ENCODE results near the gene TUBGCP6.

The TUBGCP6 gene

DNA sequence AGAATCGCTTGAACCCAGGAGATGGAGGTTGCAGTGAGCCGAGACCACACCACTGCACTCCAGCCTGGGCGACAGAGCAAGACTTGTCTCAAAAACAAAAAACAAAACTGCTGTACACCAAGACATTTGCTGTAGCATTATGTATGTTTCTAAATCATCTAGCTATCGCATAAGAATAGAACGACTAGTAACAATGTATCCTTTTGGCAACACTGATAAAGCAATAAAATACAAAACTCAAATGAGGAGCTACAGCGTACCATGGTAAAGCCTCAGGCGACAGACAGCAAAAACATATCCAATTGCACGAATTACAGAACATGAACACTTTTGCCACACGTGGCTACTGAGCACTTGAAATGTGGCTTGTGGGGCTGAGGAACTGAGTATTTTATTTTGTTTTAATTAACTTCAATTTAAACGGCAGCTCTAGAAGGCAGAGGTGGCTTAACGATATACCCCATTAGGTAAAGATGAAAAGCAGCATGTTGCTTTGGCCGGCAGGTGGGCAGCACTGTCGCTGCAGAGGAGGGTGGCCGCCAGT, 2.3 kb downstream of the TUBGCP6 start:
- Histone ChIP-seq H3K36me3 (ENCODE audit: control insufficient read depth in 1 of 2, insufficient read depth in 2 of 2, low read length in 2 of 2) (peaks cover 7 to 35% of the 10 kb centered on the region in 2 donors), H3K4me3 (ENCODE audit: low read depth in 1 of 2, low read length in 2 of 2) (peak overlapping the region; percentile 19 to 55), H3K9ac (ENCODE audit: low read depth in 1 of 2, low read length in 2 of 2) (peak overlapping the region in 1 of 2 donors; percentile 26), H3K4me1 (ENCODE audit: control insufficient read depth in 1 of 2, insufficient read depth in 2 of 2, low read length in 2 of 2) (peaks cover 22 to 44% of the 10 kb centered on the region in 2 donors), H3K27me3 (ENCODE audit: control insufficient read depth in 1 of 2, insufficient read depth in 2 of 2, low read length in 2 of 2) (no peaks in the 10 kb centered on the region), H3K9me3 (ENCODE audit: control insufficient read depth in 1 of 2, low read length in 2 of 2) (no peaks in the 10 kb centered on the region), H3K27ac (ENCODE audit: low read depth, low read length) (no peak overlapping the region)

DNA sequence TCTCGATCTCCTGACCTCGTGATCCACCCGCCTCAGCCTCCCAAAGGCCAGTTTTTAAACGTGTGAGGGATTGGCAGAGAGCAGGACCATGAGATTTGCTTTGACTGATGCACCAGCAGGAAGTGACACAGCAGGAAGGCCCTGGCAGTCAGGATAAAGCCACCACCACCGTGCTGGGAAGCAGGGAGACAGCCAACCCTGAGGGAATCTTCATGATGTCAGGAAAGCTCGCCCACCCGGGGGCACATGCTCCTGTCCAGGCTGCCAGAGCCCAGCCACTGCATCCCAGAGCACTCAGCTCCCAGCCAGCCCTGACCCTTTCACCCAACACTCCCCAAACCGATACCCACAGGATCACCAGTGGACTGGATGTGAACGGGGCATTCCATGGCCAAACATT, 6.1 kb downstream of the TUBGCP6 start:
- Histone ChIP-seq H3K9ac (ENCODE audit: low read depth in 1 of 2, low read length in 2 of 2) (no peak overlapping the region), H3K27me3 (ENCODE audit: control insufficient read depth in 1 of 2, insufficient read depth in 2 of 2, low read length in 2 of 2) (no peaks in the 10 kb centered on the region), H3K4me3 (ENCODE audit: low read depth in 1 of 2, low read length in 2 of 2) (no peak overlapping the region), H3K27ac (ENCODE audit: low read depth, low read length) (no peak overlapping the region), H3K9me3 (ENCODE audit: control insufficient read depth in 1 of 2, low read length in 2 of 2) (peaks cover 0 to 2% of the 10 kb centered on the region in 2 donors), H3K36me3 (ENCODE audit: control insufficient read depth in 1 of 2, insufficient read depth in 2 of 2, low read length in 2 of 2) (peaks cover 0 to 37% of the 10 kb centered on the region in 2 donors), H3K4me1 (ENCODE audit: control insufficient read depth in 1 of 2, insufficient read depth in 2 of 2, low read length in 2 of 2) (peaks cover 9 to 24% of the 10 kb centered on the region in 2 donors)

DNA sequence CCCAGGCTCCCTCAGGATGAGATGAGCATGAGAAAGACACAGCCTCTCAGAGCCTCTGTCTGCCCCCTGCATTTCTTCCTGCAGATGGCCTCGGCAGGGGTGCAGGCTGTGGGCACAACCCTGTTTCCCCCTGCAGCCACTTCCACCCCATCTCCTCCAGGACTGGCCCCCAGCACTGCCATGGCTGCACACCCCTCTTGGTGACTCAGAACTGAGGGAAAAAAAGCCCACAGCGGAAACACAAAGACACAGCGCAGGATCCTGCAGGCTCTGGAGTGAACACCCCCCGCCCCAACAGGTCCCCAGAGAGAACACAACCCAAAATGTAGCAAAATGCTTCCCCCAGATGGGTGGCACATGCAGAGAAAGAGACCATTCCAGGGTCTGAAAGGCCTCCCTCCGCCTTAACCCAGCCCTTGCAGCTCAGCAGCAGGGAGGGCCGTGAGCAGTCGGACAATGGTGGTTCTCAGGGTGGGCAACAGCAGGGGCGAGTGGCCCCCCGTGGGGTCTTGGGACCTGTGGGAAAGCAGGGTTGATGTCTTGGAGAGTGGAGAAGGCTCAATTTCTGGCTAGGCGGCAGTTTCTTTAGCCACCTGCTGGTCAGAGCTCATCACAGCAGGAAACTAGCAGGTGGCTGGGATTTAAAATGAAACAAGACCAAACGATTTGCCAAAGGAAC, 8.0 kb downstream of the TUBGCP6 start:
- Histone ChIP-seq H3K27ac (ENCODE audit: low read depth, low read length) (no peak overlapping the region), H3K9ac (ENCODE audit: low read depth in 1 of 2, low read length in 2 of 2) (no peak overlapping the region), H3K36me3 (ENCODE audit: control insufficient read depth in 1 of 2, insufficient read depth in 2 of 2, low read length in 2 of 2) (peaks cover 4 to 53% of the 10 kb centered on the region in 2 donors)

DNA sequence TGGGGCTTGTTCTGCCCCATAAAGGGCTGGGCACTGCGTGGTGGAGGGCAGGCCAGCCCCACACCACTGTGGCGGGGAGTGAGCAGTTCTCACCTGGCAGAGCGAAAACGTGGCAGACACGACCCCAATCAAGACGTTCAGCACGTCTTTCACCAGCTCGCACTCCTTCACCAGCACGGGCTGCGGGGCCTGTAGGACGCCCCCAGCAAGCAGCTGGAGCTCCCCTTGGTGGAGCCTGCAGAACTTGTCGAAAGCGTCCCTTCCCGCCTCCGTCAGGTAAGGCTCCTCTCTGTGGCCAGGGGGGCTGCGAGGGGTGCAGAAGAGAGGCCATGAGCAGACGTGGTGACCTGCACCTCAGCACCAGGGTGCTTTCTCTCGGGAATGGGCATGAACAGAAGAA, 11.6 kb downstream of the TUBGCP6 start:
- Histone ChIP-seq H3K9ac (ENCODE audit: low read depth in 1 of 2, low read length in 2 of 2) (no peak overlapping the region), H3K36me3 (ENCODE audit: control insufficient read depth in 1 of 2, insufficient read depth in 2 of 2, low read length in 2 of 2) (peaks cover 4 to 44% of the 10 kb centered on the region in 2 donors), H3K27ac (ENCODE audit: low read depth, low read length) (no peak overlapping the region), H3K4me3 (ENCODE audit: low read depth in 1 of 2, low read length in 2 of 2) (no peak overlapping the region), H3K27me3 (ENCODE audit: control insufficient read depth in 1 of 2, insufficient read depth in 2 of 2, low read length in 2 of 2) (no peaks in the 10 kb centered on the region), H3K4me1 (ENCODE audit: control insufficient read depth in 1 of 2, insufficient read depth in 2 of 2, low read length in 2 of 2) (no peaks in the 10 kb centered on the region), H3K9me3 (ENCODE audit: control insufficient read depth in 1 of 2, low read length in 2 of 2) (peaks cover 0 to 2% of the 10 kb centered on the region in 2 donors)

More for the DNA sequence above, 8.0 kb downstream of the TUBGCP6 start:
- H3K4me1 ChIP-seq (ENCODE audit: control insufficient read depth in 1 of 2, insufficient read depth in 2 of 2, low read length in 2 of 2), result peaks cover 0 to 11% of the 10 kb centered on the region in 2 donors
- peaks cover 0 to 2% of the 10 kb centered on the region in 2 donors for H3K9me3 ChIP-seq (ENCODE audit: control insufficient read depth in 1 of 2, low read length in 2 of 2)
- no peaks in the 10 kb centered on the region for H3K27me3 ChIP-seq (ENCODE audit: control insufficient read depth in 1 of 2, insufficient read depth in 2 of 2, low read length in 2 of 2)
- H3K4me3 ChIP-seq (ENCODE audit: low read depth in 1 of 2, low read length in 2 of 2), result no peak overlapping the region

DNA sequence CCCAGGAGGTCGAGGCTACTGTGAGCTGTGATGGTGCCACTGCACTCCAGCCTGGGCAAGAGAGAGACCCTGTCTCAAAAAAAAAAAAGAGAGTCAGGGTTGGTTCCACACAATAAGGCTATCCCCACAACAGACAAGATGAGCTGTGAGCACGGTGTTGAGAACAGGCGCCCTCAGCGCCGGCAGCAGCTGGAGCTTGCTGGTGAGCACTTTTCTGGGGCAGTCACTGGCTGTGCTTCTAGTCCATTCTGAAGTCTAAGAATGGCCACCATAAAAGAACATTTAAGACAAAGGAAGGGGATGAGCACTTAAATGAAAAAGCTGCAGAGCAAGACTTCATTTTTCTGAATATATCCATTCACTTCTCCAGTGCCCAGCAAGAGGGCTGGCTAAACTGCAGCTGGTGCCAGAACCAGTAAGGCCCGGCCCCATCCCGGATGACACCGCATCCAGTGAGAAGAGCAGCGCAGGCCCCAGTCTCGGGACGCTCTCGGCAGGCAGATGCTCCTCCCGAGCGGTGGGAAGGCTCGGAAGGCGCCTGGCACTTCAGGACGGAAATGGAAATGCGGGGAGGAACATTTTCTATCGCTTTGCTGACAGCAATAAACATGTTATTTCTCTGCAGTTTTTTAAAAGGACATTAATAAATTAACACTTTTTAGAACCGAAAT, 12.2 kb downstream of the TUBGCP6 start:
- Histone ChIP-seq H3K4me3 (ENCODE audit: low read depth in 1 of 2, low read length in 2 of 2) (no peak overlapping the region), H3K4me1 (ENCODE audit: control insufficient read depth in 1 of 2, insufficient read depth in 2 of 2, low read length in 2 of 2) (no peaks in the 10 kb centered on the region), H3K9me3 (ENCODE audit: control insufficient read depth in 1 of 2, low read length in 2 of 2) (peaks cover 0 to 2% of the 10 kb centered on the region in 2 donors), H3K27me3 (ENCODE audit: control insufficient read depth in 1 of 2, insufficient read depth in 2 of 2, low read length in 2 of 2) (no peaks in the 10 kb centered on the region), H3K36me3 (ENCODE audit: control insufficient read depth in 1 of 2, insufficient read depth in 2 of 2, low read length in 2 of 2) (peaks cover 4 to 45% of the 10 kb centered on the region in 2 donors), H3K9ac (ENCODE audit: low read depth in 1 of 2, low read length in 2 of 2) (no peak overlapping the region), H3K27ac (ENCODE audit: low read depth, low read length) (no peak overlapping the region)

DNA sequence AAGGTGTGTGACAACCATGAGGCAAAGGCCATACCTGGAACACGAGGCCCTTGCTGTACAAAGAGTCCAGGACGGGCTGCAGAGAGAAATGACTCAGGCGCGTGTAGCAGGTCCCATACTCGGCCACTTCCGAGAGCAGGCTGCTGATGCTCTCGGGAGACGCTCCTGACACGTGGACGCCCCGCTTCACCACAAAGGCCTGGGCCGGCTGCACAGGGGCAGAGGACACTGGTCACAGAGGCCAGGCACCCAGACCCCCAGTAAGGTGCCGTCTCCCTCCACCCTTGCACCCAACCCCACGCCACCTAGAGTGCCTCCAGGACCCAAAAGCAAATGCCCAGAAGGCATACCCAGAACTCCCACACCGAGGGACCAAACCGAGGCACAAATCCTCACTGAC, 15.5 kb downstream of the TUBGCP6 start:
- H3K27me3 ChIP-seq (ENCODE audit: control insufficient read depth in 1 of 2, insufficient read depth in 2 of 2, low read length in 2 of 2), result no peaks in the 10 kb centered on the region
- no peak overlapping the region for H3K9ac ChIP-seq (ENCODE audit: low read depth in 1 of 2, low read length in 2 of 2)
- no peak overlapping the region for H3K27ac ChIP-seq (ENCODE audit: low read depth, low read length)
- H3K4me3 ChIP-seq (ENCODE audit: low read depth in 1 of 2, low read length in 2 of 2), result no peak overlapping the region
- H3K9me3 ChIP-seq (ENCODE audit: control insufficient read depth in 1 of 2, low read length in 2 of 2), result no peaks in the 10 kb centered on the region
- no peaks in the 10 kb centered on the region for H3K4me1 ChIP-seq (ENCODE audit: control insufficient read depth in 1 of 2, insufficient read depth in 2 of 2, low read length in 2 of 2)
- peaks cover 10 to 59% of the 10 kb centered on the region in 2 donors for H3K36me3 ChIP-seq (ENCODE audit: control insufficient read depth in 1 of 2, insufficient read depth in 2 of 2, low read length in 2 of 2)

DNA sequence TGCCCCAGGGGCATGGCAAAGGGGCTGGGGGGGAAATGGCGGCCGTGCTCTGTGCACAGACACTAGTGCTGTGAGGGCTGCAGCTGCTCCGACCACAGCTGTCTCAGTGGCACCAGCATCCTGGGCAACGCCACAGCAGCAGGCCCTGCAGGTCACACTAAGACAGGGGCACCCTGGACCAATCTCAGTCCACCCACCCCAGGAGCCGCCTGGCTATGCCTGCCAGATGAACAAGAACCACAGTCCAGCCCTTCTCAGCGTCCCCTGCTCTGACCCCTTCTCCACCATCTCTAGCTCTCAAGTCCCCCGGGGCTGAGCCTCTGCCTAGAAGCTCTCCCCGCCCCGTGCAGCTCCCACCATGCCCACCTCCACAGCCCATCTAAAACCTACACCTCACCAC, 16.5 kb downstream of the TUBGCP6 start:
- no peak overlapping the region for H3K9ac ChIP-seq (ENCODE audit: low read depth in 1 of 2, low read length in 2 of 2)
- H3K4me3 ChIP-seq (ENCODE audit: low read depth in 1 of 2, low read length in 2 of 2), result no peak overlapping the region
- H3K27me3 ChIP-seq (ENCODE audit: control insufficient read depth in 1 of 2, insufficient read depth in 2 of 2, low read length in 2 of 2), result no peaks in the 10 kb centered on the region
- H3K9me3 ChIP-seq (ENCODE audit: control insufficient read depth in 1 of 2, low read length in 2 of 2), result no peaks in the 10 kb centered on the region
- no peaks in the 10 kb centered on the region for H3K4me1 ChIP-seq (ENCODE audit: control insufficient read depth in 1 of 2, insufficient read depth in 2 of 2, low read length in 2 of 2)
- peaks cover 18 to 59% of the 10 kb centered on the region in 2 donors for H3K36me3 ChIP-seq (ENCODE audit: control insufficient read depth in 1 of 2, insufficient read depth in 2 of 2, low read length in 2 of 2)
- H3K27ac ChIP-seq (ENCODE audit: low read depth, low read length), result no peak overlapping the region

DNA sequence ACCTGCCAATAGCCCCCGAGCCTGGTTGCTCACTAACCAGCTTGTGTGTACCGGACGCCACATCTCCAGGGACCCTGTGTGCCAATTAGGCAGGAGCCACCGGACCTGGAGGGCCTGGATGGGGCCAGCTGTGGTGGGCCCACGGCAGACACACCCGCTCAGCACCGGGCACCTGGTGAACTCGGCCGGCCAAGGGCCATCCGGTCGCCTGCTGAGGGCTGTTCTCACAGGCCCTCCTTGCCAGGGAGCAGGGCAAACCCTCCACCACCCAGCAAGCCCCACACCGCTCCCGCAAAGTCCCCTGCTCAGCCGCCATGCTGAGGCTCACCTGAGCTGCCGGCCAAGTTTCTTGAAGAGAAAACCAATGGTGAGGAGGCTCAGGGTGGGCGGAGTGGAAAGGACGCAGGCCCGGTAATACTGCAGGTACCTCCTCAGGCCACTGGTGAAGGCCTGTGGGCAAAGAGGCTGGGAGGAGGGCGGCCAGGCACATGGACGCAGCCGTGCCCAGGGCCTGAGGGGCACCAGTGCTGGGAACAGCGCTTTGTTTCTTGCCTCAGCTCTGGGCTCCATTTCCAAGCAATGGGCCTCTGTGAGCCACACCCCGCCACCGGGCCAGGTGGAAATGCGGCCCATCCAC, 17.1 kb downstream of the TUBGCP6 start:
- Histone ChIP-seq H3K4me1 (ENCODE audit: control insufficient read depth in 1 of 2, insufficient read depth in 2 of 2, low read length in 2 of 2) (no peaks in the 10 kb centered on the region), H3K9me3 (ENCODE audit: control insufficient read depth in 1 of 2, low read length in 2 of 2) (no peaks in the 10 kb centered on the region), H3K27me3 (ENCODE audit: control insufficient read depth in 1 of 2, insufficient read depth in 2 of 2, low read length in 2 of 2) (no peaks in the 10 kb centered on the region), H3K9ac (ENCODE audit: low read depth in 1 of 2, low read length in 2 of 2) (no peak overlapping the region), H3K27ac (ENCODE audit: low read depth, low read length) (no peak overlapping the region), H3K4me3 (ENCODE audit: low read depth in 1 of 2, low read length in 2 of 2) (no peak overlapping the region), H3K36me3 (ENCODE audit: control insufficient read depth in 1 of 2, insufficient read depth in 2 of 2, low read length in 2 of 2) (peaks cover 17 to 59% of the 10 kb centered on the region in 2 donors)

DNA sequence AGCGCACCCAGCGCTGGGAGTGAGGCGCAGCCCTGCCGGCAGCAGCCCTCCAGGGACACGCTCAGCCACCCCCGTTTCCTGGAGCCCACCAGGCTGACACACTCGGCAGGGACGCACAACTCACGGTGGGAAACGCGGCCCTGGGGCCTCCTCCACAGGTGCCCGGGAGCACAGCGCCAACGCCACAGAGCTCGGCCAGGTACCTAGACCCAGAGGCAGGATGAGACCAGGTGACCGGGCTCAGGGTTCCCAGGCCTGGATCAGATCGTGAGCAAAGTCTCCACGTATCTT, 18.0 kb downstream of the TUBGCP6 start:
- H3K27me3 ChIP-seq (ENCODE audit: control insufficient read depth in 1 of 2, insufficient read depth in 2 of 2, low read length in 2 of 2), result no peaks in the 10 kb centered on the region
- H3K36me3 ChIP-seq (ENCODE audit: control insufficient read depth in 1 of 2, insufficient read depth in 2 of 2, low read length in 2 of 2), result peaks cover 19 to 60% of the 10 kb centered on the region in 2 donors
- no peak overlapping the region for H3K27ac ChIP-seq (ENCODE audit: low read depth, low read length)
- no peaks in the 10 kb centered on the region for H3K4me1 ChIP-seq (ENCODE audit: control insufficient read depth in 1 of 2, insufficient read depth in 2 of 2, low read length in 2 of 2)
- no peaks in the 10 kb centered on the region for H3K9me3 ChIP-seq (ENCODE audit: control insufficient read depth in 1 of 2, low read length in 2 of 2)
- H3K4me3 ChIP-seq (ENCODE audit: low read depth in 1 of 2, low read length in 2 of 2), result no peak overlapping the region
- no peak overlapping the region for H3K9ac ChIP-seq (ENCODE audit: low read depth in 1 of 2, low read length in 2 of 2)

Measured in duodenal mucosa (tissue), 2 donors.